K562 (cell line): ENCODE measurements around the gene BICC1.

Experiments used
- CEBPB ChIP-seq: fragments of 450-650 bp; IDR thresholded peaks from 2 replicates; pipeline ENCODE4 v1.6.1; 2016; ENCODE audit warnings: missing genetic modification characterization, missing compliant biosample characterization
- CTCF ChIP-seq, 3 experiments: IDR thresholded peaks in 2 of 3; conservative IDR thresholded peaks in 1 of 3; 2 replicates each; pipeline ENCODE4 v1.5.1; 2011 to 2012; ENCODE audit warnings: low read length in 3 of 3, mild to moderate bottlenecking in 3 of 3, control low read depth in 2 of 3, improper control_type of control experiment in 1 of 3, inconsistent platforms in 1 of 3, low read depth in 1 of 3, mixed read lengths in 1 of 3, moderate library complexity in 1 of 3; ENCODE audit not compliant: insufficient read depth in 2 of 3
- GTF3C2 ChIP-seq: IDR thresholded peaks from 3 replicates; pipeline ENCODE4 v1.6.1; 2011; ENCODE audit warnings: borderline replicate concordance, mild to moderate bottlenecking, moderate library complexity; ENCODE audit not compliant: insufficient read length; ENCODE audit errors: extremely low read depth
- LARP7 ChIP-seq: fragments of 450-650 bp; IDR thresholded peaks from 2 replicates; pipeline ENCODE4 v1.6.1; 2016
- MBD1 ChIP-seq: fragments of 250-450 bp; sonication (Bioruptor Pico); IDR thresholded peaks from 2 replicates; pipeline ENCODE4 v1.8.0; 2022; ENCODE audit warnings: inconsistent platforms
- POLR2A ChIP-seq: fragments of 450-650 bp; conservative IDR thresholded peaks from 2 replicates; pipeline ENCODE4 v1.6.1; 2016
- RNF219 ChIP-seq: fragments of 250-450 bp; sonication (Bioruptor Pico); IDR thresholded peaks from 2 replicates; pipeline ENCODE4 v1.5.0; 2022; ENCODE audit warnings: mild to moderate bottlenecking
- XRCC3 ChIP-seq: fragments of 450-650 bp; IDR thresholded peaks from 2 replicates; pipeline ENCODE4 v1.6.1; 2017; ENCODE audit warnings: mild to moderate bottlenecking, moderate library complexity
- ZBTB40 ChIP-seq, 2 experiments: fragments of 450-650 bp in 1 of 2; sonication (generic) in 1 of 2; formaldehyde crosslinking in 1 of 2; IDR thresholded peaks; 2 replicates each; pipeline versions ENCODE4 v1.7.1 to v1.9.0; 2016 to 2022; ENCODE audit warnings: inconsistent platforms in 1 of 2, mild to moderate bottlenecking in 1 of 2, missing genetic modification reagents in 1 of 2
- ZC3H11A ChIP-seq: IDR thresholded peaks from 2 replicates; pipeline ENCODE4 v1.6.1; 2012; ENCODE audit warnings: low read depth, low read length, improper control_type of control experiment
- ZC3H8 ChIP-seq: fragments of 450-650 bp; IDR thresholded peaks from 2 replicates; pipeline ENCODE4 v1.6.1; 2017

GRCh38 chr10:58797356-58797755 is 284.7 kb downstream of the BICC1 start:
- TF ChIP-seq GTF3C2 (no peak), MBD1 (no peak), ZC3H11A (no peak), CTCF (IDR thresholded peaks at IDR 0.05 in 2 of 3, conservative IDR thresholded peaks at IDR 0.05 in 1 of 3; ENCODE audit: insufficient read depth in 2 of 3, low read depth in 1 of 3, low read length in 3 of 3) (no peak), CEBPB (tag) (no peak), POLR2A (no peak), XRCC3 (no peak), ZBTB40 (IDR thresholded peaks at IDR 0.05) (no peak), ZBTB40 (CRISPR knock-in tag; IDR thresholded peaks at IDR 0.05) (no peak), ZC3H8 (no peak), LARP7 (no peak), RNF219 (no peak)
